GM19239 (cell line): Measurements from ENCODE around the gene KIZ.
"Not testable (repeated sequence)": the region's sequence is repeated elsewhere in the genome, so short reads cannot be mapped to it uniquely, and the experiment has no call there.

Experiments used
- DNase-seq: peaks from one replicate; pipeline ENCODE4 v3.0.0; 2011; ENCODE audit warnings: low spot score; ENCODE audit not compliant: insufficient read length
- FAIRE-seq: peaks from 2 replicates; lab custom pipeline; 2011; peaks lifted over from hg19 to GRCh38; lab: Jason Lieb, UNC

The KIZ gene

GRCh38 chr20:21244808-21245207 lies 118.9 kb downstream of the KIZ start:
- FAIRE-seq (no peak), DNase-seq (no peak)

GRCh38 chr20:21246161-21246560 lies 120.3 kb downstream of the KIZ start:
- no peak for DNase-seq
- FAIRE-seq: no peak

DNA sequence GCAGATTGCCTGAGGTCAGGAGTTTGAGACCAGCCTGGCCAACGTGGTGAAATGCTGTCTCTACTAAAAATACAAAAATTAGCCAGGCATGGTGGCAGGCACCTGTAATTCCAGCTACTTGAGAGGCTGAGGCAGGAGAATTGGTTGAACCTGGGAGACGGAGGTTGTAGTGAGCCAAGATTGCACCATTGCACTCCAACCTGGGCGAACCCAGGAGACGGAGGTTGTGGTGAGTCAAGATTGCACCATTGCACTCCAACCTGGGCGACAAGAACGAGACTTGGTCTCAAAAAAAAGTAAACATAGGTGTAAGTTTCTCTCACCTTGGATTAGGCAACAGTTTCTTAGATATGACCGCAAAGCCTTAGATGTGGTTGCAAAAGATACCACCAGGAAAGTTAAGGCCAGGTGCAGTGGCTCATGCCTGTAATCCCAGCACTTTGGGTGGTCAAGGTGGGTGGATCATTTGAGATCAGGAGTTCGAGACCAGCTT lies 121.8 kb downstream of the KIZ start:
- not testable (repeated sequence) for DNase-seq, FAIRE-seq

DNA sequence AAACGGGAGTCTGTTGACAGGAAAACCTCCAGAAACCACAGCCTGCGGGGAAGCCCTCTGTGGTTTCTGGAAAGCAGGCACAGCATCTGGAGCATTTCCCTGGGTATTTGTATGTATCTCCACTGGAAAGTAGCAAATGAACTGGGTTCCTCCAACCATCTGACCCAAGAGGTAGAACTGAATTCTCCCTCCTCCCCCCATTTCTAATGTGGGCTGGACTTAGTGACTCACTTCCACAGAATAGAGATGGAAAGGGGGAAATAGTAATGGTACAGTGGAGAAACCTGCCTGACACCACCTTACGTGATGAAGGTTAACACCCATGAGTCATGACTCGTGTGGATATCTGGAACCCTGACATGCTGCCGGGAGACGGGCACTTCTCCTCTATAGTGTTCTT lies 125.4 kb downstream of the KIZ start:
- no peak for FAIRE-seq
- no peak for DNase-seq

- FAIRE-seq: no peak
- DNase-seq: no peak
Observed at GRCh38 chr20:21257192-21257591, 131.3 kb downstream of the KIZ start.

DNA sequence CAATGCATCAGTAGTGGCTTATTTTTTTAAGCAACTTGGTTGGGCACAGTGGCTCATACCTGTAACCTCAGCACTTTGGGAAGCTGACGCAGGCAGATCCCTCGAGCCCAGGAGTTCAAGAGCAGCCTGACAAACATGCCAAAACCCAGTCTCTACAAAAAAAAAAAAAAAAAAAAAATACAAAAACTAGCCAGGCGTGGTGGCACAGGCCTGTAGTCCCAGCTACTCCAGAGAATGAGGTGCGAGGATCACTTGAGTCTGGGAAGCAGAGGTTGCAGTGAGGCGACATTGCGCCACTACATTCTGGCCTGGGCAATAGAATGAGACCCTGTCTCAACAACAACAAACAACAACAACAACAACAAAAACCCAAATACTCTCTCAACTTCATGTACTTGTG lies 132.5 kb downstream of the KIZ start:
- FAIRE-seq: no peak
- no peak for DNase-seq

DNA sequence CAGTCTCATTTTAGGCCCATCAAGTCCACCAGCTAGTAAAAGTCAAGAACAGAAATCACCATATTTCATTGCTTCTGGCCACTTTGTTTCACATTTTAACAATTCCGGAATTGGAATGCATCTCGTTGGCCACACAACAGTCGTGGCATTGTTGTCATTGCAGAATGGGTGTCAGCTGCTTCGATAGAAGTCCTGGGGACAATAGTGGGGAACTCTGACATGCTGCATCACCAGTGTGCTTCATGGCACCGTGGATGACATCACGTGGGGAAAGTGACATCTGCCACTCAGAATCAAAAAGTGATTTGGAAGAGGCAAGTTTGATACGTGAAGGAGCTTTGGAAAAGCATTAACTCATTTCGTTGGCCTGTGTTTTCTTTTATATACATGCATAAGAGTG lies 133.5 kb downstream of the KIZ start:
- DNase-seq: no peak
- FAIRE-seq: no peak

DNA sequence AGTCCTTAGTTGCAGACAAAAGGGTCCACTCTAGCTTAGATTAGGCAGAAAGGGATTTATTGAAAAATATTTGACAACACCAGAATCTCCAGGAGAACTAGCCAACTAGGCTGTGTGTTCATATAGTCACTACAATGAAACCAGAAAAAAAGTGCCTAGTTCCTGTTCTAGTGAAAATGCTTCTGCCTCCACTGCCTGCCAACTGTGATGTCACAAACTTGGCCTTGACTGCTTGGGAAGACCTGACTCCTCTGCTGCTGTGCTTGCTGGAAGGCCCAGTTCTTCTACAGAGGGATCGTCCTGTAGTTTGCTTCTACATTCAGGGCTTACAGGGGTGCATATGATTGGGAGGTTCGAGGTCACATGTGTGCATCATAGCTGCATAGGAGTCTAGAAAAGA lies 136.9 kb downstream of the KIZ start:
- no peak for DNase-seq
- FAIRE-seq: no peak

DNA sequence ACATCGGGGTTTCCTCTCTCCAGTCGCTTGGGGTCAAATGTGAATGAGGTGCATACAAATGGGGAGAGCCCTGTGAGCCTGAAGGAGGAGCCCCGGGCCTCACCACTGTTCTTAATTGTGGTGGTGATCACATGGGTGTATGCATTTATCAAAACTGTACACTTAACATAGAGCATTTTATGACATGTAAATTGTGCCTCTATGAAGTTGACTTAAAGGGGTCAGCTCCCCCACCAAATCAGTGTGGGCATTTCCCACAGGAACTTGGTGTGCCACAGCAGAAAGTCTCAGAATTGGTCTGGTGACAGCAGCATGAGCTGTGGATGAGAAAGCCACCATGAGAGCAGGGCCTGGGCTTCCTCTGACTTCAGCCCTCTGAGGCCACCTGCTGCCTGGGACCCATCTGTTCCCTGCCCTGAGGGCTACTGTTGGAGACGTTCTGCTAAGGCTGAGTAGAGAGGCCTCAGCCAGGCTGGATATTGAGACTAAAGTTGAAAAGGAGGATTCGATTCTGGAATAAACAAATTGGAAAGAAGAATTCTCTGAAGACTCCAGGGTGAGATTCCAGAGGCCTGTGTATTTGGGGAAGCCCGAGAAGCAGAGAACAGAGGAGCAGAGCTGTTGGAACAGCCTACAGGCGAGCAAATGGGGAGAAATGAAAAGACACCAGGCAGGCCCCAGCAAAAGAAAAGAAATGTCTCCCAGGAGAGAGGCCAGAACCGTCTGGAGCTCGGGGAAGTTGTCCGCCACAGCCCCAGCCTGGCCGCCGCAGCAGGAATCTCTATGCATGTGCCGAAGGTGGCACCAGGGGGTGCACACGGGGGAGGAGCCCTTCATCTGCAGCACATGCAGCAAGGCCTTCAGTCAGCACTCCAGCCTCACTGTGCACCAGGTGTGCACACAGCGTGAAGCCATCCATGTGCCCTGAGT lies 139.6 kb downstream of the KIZ start:
- no peak for FAIRE-seq
- no peak for DNase-seq

GRCh38 chr20:21266191-21266536 lies 140.3 kb downstream of the KIZ start:
- DNase-seq (no peak), FAIRE-seq (no peak)

DNA sequence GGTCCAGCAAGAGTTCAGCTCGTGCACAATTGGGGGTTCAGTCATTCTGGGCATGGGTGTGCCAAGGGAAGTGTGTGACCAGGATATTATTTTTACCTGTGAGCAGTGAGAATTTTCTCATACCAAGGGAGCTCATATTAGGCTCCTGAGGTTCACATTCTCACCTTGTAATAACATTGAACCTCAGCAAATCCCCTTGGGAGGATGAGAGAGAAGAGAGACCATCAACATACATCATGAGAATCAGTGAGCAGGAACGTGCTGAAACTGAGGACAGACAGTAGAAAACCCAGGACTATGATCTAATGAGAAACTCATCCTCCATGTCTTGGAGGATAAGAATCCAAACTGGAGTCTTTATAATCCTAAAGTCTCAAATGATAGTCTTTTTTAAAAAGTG lies 143.9 kb downstream of the KIZ start:
- FAIRE-seq (no peak), DNase-seq (no peak)

DNA sequence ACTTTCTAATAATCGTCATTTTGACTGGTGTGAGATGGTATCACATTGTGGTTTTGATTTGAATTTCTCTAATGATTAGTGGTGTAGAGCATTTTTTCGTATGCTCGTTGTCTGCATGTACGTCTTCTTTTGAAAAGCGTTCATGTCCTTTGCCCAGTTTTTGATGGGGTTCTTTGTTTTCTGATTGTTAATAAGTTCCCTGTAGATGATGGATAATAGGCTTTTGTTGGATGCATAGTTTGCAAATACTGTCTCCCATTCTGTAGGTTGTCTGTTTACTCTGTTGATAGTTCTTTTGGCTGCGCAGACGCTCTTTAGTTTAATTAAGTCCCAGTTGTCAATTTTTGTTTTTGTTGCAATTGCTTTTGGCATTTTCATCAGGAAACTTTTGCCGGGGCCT lies 144.9 kb downstream of the KIZ start:
- DNase-seq: no peak
- no peak for FAIRE-seq

DNA sequence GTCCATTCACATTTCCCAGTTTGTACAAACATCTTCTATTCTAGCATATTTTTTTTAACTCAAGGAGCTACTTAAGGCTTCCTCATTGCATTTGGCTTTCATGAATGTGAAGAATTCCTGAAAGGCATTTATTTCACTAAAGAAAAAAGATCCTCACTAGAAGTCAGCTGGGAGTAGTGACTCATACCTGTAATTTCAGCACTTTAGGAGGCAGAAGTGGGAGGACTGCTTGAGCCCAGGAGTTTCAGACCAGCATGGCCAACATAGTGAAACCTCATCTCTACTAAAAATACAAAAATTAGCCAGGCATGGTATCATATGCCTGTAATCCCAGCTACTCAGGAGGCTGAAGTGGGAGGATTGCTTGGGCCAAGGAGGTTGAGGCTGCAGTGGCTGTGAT lies 146.4 kb downstream of the KIZ start:
- FAIRE-seq (no peak), DNase-seq (no peak)

- FAIRE-seq (no peak), DNase-seq (no peak)
Observed at GRCh38 chr20:21272679-21273078, 146.8 kb downstream of the KIZ start.

DNA sequence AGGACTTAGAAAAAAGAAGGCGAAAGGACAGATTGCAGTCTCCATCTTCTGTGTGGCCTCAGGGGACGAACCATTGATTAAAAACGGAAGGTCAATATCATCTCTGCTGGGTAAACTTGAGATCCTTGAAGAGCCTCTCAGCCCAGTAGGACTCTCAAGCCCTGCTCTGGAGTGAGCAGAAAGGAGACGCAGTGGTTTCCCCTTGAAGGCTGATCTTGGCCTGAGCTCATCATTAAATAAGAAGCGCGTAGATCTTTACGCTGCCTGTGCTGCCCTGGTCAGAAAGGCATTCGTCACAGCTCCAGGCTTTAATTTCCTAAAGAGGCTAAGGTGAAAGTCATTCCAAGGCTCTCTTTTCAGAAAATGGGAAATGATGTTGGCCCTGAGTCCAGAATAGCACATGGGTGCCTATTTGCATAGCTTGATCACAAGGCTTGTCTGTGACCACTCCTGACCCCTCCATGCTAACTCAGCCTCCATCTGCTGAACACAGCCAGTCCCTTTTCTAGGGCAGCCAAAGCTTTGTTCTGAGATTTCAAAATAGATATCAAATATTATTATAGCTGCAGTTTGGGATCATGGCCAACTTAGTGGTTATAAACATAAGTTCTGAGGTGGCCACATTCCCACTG lies 148.0 kb downstream of the KIZ start:
- DNase-seq (no peak), FAIRE-seq (no peak)

GRCh38 chr20:21278829-21279228 lies 152.9 kb downstream of the KIZ start:
- DNase-seq: no peak

GRCh38 chr20:21279706-21280521 lies 154.0 kb downstream of the KIZ start:
- no peak for FAIRE-seq

More at GRCh38 chr20:21278829-21279228, 152.9 kb downstream of the KIZ start:
- FAIRE-seq: no peak

DNA sequence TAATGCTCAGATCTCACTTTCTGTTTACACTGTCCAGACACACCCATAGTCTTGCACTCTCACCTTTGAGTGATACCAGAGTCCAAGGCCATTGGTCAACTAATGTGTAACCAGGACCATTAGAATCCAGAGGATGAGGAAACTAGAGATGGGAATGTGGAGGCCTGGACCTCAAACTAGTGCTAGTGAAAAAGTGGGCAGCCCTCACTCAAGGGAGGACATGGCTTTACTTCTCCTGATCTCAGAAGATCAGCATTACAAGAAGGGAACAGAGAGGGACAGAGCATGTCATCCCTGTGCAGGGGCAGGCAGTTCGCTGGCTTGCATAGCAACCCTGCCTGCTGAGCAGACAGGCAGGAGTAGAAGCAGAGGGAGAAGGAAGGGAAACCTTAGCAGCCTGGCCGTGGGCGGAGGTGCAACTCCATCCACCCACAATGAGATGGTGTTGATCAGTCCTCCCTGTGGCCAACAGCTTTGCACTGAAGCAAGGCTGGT lies 154.7 kb downstream of the KIZ start:
- FAIRE-seq (no peak), DNase-seq (no peak)

More at GRCh38 chr20:21279706-21280521, 154.0 kb downstream of the KIZ start:
- DNase-seq: no peak

GRCh38 chr20:21286775-21287174 lies 160.9 kb downstream of the KIZ start:
- FAIRE-seq: no peak
- no peak for DNase-seq

- FAIRE-seq: no peak
Observed at GRCh38 chr20:21288587-21289370, 162.9 kb downstream of the KIZ start.

More at GRCh38 chr20:21288587-21289370, 162.9 kb downstream of the KIZ start:
- no peak for DNase-seq
